IPS-15b (cell line): ENCODE results near the gene STK10.

ENCODE experiments used
- H3K27me3 ChIP-seq: one replicate; pipeline ENCODE4 v1.6.1; 2013; ENCODE audit warnings: low read length; ENCODE audit not compliant: control insufficient read depth, insufficient read depth
- H3K36me3 ChIP-seq: one replicate; pipeline ENCODE4 v1.6.1; 2013; ENCODE audit warnings: low read length; ENCODE audit not compliant: control insufficient read depth, insufficient read depth
- H3K4me1 ChIP-seq: one replicate; pipeline ENCODE4 v1.6.1; 2013; ENCODE audit warnings: mild to moderate bottlenecking, low read length; ENCODE audit not compliant: control insufficient read depth, insufficient read depth
- H3K4me3 ChIP-seq: one replicate; pipeline ENCODE4 v1.5.1; 2013; ENCODE audit warnings: low read depth, low read length
- H3K9ac ChIP-seq: one replicate; pipeline ENCODE4 v1.6.1; 2013; ENCODE audit warnings: low read depth, mild to moderate bottlenecking, low read length
- H3K9me3 ChIP-seq: one replicate; pipeline ENCODE4 v1.6.1; 2013; ENCODE audit warnings: mild to moderate bottlenecking, low read length; ENCODE audit not compliant: control insufficient read depth, insufficient read depth

The STK10 gene

GRCh38 chr5:172051643-172052339 lies 136.2 kb downstream of the STK10 start:
- no peak overlapping the region for H3K4me3 ChIP-seq
- H3K9ac ChIP-seq = no peak overlapping the region
- no peaks in the 10 kb centered on the region for H3K27me3 ChIP-seq
- peaks cover 13% of the 10 kb centered on the region for H3K36me3 ChIP-seq
- peaks cover 9% of the 10 kb centered on the region for H3K4me1 ChIP-seq
- H3K9me3 ChIP-seq = no peaks in the 10 kb centered on the region

- Histone ChIP-seq H3K4me1 (peaks cover 9% of the 10 kb centered on the region), H3K27me3 (no peaks in the 10 kb centered on the region), H3K9me3 (no peaks in the 10 kb centered on the region), H3K9ac (no peak overlapping the region), H3K36me3 (peaks cover 9% of the 10 kb centered on the region), H3K4me3 (no peak overlapping the region)
These were observed 137.9 kb downstream of the STK10 start for GRCh38 chr5:172050080-172050479.

GRCh38 chr5:172049226-172049796 lies 138.7 kb downstream of the STK10 start:
- peaks cover 9% of the 10 kb centered on the region for H3K4me1 ChIP-seq
- no peak overlapping the region for H3K9ac ChIP-seq
- H3K36me3 ChIP-seq = peaks cover 9% of the 10 kb centered on the region
- H3K9me3 ChIP-seq = no peaks in the 10 kb centered on the region
- H3K27me3 ChIP-seq = no peaks in the 10 kb centered on the region
- no peak overlapping the region for H3K4me3 ChIP-seq

- H3K27me3 ChIP-seq = no peaks in the 10 kb centered on the region
- H3K36me3 ChIP-seq = peaks cover 5% of the 10 kb centered on the region
- H3K9me3 ChIP-seq = no peaks in the 10 kb centered on the region
- H3K4me1 ChIP-seq = peaks cover 9% of the 10 kb centered on the region
- no peak overlapping the region for H3K4me3 ChIP-seq
- H3K9ac ChIP-seq = no peak overlapping the region
These were observed 139.4 kb downstream of the STK10 start for GRCh38 chr5:172048539-172049101.

- peaks cover 5% of the 10 kb centered on the region for H3K36me3 ChIP-seq
These were observed 139.9 kb downstream of the STK10 start for GRCh38 chr5:172048170-172048422.

GRCh38 chr5:172046593-172046992 lies 141.4 kb downstream of the STK10 start:
- Histone ChIP-seq H3K4me1 (peaks cover 9% of the 10 kb centered on the region), H3K36me3 (peaks cover 3% of the 10 kb centered on the region), H3K9ac (no peak overlapping the region), H3K4me3 (no peak overlapping the region), H3K9me3 (no peaks in the 10 kb centered on the region), H3K27me3 (no peaks in the 10 kb centered on the region)

More at GRCh38 chr5:172048170-172048422, 139.9 kb downstream of the STK10 start:
- no peaks in the 10 kb centered on the region for H3K9me3 ChIP-seq
- H3K4me1 ChIP-seq = peaks cover 9% of the 10 kb centered on the region
- no peak overlapping the region for H3K9ac ChIP-seq
- no peak overlapping the region for H3K4me3 ChIP-seq
- H3K27me3 ChIP-seq = no peaks in the 10 kb centered on the region

GRCh38 chr5:172045315-172045632 lies 142.8 kb downstream of the STK10 start:
- Histone ChIP-seq H3K9me3 (no peaks in the 10 kb centered on the region), H3K4me3 (no peak overlapping the region), H3K27me3 (no peaks in the 10 kb centered on the region), H3K4me1 (peaks cover 9% of the 10 kb centered on the region), H3K36me3 (peaks cover 3% of the 10 kb centered on the region), H3K9ac (no peak overlapping the region)

GRCh38 chr5:172044631-172045314 lies 143.3 kb downstream of the STK10 start:
- Histone ChIP-seq H3K4me3 (no peak overlapping the region), H3K9ac (no peak overlapping the region)

GRCh38 chr5:172043865-172044264 lies 144.2 kb downstream of the STK10 start:
- H3K27me3 ChIP-seq = no peaks in the 10 kb centered on the region
- H3K4me3 ChIP-seq = no peak overlapping the region
- H3K9me3 ChIP-seq = no peaks in the 10 kb centered on the region
- H3K9ac ChIP-seq = no peak overlapping the region
- H3K4me1 ChIP-seq = peaks cover 5% of the 10 kb centered on the region
- peaks cover 3% of the 10 kb centered on the region for H3K36me3 ChIP-seq

More at GRCh38 chr5:172044631-172045314, 143.3 kb downstream of the STK10 start:
- H3K4me1 ChIP-seq = peaks cover 11% of the 10 kb centered on the region
- no peaks in the 10 kb centered on the region for H3K9me3 ChIP-seq
- no peaks in the 10 kb centered on the region for H3K27me3 ChIP-seq
- peaks cover 3% of the 10 kb centered on the region for H3K36me3 ChIP-seq

GRCh38 chr5:172042183-172042582 lies 145.8 kb downstream of the STK10 start:
- Histone ChIP-seq H3K36me3 (no peaks in the 10 kb centered on the region), H3K9ac (no peak overlapping the region), H3K27me3 (no peaks in the 10 kb centered on the region), H3K4me3 (no peak overlapping the region), H3K9me3 (no peaks in the 10 kb centered on the region), H3K4me1 (peaks cover 3% of the 10 kb centered on the region)

- Histone ChIP-seq H3K27me3 (no peaks in the 10 kb centered on the region), H3K36me3 (no peaks in the 10 kb centered on the region), H3K9me3 (no peaks in the 10 kb centered on the region), H3K9ac (no peak overlapping the region), H3K4me3 (no peak overlapping the region), H3K4me1 (peaks cover 2% of the 10 kb centered on the region)
These were observed 149.9 kb downstream of the STK10 start for GRCh38 chr5:172038167-172038566.

GRCh38 chr5:172035049-172035448 lies 153.0 kb downstream of the STK10 start:
- Histone ChIP-seq H3K4me1 (peaks cover 2% of the 10 kb centered on the region), H3K27me3 (no peaks in the 10 kb centered on the region), H3K9ac (no peak overlapping the region), H3K4me3 (no peak overlapping the region), H3K9me3 (no peaks in the 10 kb centered on the region), H3K36me3 (no peaks in the 10 kb centered on the region)
